ENCODE results near the gene LRRIQ4.
A peak's percentile ranks its signal among the peaks of the same experiment; 100 is the strongest.

Gene LRRIQ4

GRCh38 chr3:169857811-169858210 is 45.1 kb downstream of the LRRIQ4 start:
- DNase-seq (ENCODE audit: low spot score): no peak

GRCh38 chr3:169861871-169862270 is 49.2 kb downstream of the LRRIQ4 start:
- DNase-seq (ENCODE audit: low spot score): no peak

DNA sequence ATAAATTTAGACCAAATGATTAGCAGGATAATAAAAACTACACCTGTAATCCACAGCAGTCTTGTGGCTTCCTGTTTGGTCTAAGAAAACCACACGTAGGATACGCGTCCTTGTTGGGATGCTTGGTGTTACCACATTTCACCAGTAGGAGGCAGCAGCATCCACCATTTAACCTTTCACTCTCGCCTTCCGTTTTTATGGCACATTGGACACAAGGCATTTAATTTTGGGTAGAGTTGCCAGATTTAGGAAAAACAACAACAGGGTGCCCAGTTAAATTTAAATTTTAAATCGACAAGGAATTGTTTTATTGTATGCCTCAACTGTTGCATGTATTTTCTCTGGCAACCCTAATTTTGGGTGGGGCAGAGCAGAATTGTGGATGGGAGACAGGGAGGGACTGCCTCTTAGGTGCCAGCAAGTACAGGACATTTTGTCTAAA is 50.8 kb downstream of the LRRIQ4 start:
- peak; percentile 64 for DNase-seq (ENCODE audit: low spot score)

DNA sequence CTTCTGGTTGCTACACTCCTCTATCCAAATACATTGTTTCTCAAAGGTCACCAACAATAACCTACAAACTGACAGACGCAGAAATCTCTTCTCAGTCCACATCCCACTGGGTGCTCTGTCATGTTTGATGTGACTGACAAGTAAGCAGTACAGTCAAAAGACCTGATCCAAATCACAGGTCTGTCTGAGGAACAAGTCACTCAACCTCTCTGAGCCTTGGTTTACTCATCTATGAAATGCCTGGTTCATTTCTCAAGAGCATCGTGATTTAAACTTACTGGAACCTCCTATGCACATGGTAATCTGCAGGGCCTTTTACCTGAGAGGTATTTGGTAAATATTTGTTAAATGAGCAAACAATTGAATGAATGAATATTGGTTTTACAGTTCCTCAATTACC is 51.6 kb downstream of the LRRIQ4 start:
- no peak for DNase-seq (ENCODE audit: low spot score)

- no peak for DNase-seq (ENCODE audit: low spot score)
These were observed 52.6 kb downstream of the LRRIQ4 start for GRCh38 chr3:169865176-169865767.

GRCh38 chr3:169867584-169868210 is 55.0 kb downstream of the LRRIQ4 start:
- DNase-seq (ENCODE audit: low spot score): no peak

GRCh38 chr3:169868369-169868768 is 55.7 kb downstream of the LRRIQ4 start:
- DNase-seq (ENCODE audit: low spot score): no peak

DNA sequence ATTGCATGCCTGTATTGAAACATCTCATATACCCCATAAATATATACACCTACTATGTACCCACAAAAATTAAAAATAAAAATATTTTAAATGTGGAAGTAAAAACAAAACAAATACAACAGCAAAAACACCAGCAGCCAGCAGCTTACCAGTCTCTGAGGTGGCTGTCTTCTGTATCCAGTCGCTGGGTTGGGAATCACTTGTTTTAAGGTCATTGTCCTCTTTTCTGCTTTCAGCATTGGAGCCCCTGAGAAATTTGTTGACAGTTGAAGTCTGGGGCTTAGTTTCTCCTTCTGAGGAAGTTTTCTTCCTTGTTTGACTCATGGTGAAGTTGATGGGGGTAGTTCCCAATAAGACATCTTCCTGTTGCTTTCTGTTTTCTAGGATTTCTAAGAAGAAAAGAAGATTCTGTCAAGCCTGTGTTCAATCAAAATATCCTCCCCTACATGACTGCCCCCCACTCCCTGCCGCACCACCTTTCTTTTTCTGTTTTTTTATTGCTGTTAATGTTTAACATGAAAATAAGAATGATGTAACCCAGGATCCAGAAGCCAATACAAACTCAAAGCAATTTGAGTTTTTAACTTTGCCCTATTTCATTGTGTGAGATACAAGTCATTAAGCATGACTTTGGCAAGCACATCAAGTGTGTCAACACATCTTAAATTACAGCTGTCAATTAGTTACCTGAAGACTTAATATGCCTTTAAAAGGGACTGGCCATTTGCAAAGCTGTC is 57.0 kb downstream of the LRRIQ4 start, which contains the start of gene LRRC31:
Gene LRRC31 (minus strand): TSS at position 452 of the 737 bp plus-strand sequence. CDS start 128 bp downstream, at position 324.
- no peak for DNase-seq (ENCODE audit: low spot score)

- no peak for DNase-seq (ENCODE audit: low spot score)
These were observed 58.6 kb downstream of the LRRIQ4 start for GRCh38 chr3:169871129-169871886.

DNA sequence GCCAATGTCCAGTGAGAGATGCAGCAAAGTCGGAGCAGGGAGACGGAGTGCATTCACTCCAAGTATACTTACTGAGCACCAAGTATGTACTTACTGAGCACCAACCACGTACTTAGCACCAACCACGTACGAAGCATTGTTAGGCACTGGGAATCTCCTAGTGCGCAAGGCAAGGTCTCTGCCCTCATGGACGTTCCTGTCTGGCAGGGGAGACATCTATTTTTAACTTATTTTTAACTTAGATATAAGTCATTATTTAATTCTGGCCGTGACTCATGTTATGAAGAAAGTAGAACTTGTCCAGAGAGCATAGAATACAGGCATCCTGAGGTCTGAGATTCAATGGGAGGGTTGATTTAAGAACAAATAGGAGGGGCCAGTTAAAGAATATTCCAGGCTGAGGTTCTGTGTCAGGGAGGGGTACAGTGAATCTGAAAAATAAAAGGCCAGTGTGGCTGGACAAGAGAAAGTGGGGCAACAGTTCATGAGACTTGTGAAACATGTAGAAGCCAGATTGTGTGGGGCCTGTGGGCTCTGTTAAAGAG is 66.4 kb downstream of the LRRIQ4 start:
- DNase-seq (ENCODE audit: low spot score): no peak

DNA sequence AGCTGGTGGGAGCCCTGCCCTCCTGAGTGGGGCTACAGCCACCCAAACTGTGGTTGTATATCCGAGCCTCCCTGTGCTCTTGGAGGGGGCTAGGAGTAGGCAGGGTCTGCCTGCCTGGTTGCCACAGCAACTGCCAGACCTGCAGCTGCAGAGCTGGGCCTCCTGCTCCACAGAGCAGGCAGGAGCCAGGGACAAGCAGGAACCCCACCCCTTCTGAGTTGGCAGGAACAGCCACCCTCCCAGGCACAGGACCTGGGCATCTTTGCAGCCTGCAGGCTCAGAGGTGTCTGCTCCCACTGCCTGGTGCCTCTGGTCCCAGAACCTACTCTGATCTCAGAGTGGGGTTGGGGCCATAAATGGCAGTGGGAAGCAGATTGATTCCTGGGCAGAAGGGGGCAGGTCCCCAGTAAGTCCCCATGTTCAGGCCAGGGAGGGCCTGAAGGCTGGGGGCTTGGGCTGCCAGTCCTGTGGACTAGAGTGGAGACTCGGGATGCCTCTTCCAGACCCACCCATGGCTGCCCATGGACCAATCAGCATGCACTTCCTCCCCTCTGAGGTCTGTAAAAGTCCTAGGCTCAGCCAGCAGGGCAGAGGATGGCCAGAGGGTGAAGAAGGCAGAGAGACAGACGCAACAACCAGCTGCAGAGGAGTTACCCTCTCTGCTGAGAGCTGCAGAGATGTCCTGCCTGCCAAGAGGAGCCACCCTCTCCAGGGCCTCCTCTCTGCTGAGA is 67.3 kb downstream of the LRRIQ4 start:
- no peak for DNase-seq (ENCODE audit: low spot score)

DNA sequence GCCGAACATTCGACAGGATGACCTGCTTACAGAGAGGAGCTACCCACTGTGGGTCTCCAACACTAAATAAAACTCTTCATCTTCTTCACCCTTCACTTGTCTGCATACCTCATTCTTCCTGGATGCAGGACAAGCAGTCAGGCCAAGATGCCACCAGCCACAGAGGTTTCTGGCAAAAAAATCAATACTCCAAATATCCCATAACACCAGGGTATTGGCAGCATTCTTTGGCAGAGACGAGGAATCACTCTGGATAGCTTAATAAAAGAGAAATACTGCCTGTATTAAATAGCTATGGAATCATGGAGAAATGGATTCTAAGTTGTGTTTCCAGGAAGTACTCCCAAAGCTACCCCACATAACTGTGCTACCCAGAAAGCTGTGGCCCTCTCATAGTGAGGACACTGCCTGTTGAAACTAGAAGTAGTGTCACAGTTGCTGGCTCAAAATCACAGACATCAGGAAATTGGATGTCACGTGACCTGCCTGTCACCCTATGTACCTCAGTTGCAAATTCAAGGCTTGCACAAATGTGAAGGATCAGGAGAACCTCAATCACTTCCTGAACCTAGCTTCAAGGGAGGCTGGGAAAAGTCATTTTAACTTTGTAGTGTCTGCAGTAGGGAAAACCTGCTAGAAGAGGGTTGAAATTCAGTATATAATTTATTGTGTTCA is 68.0 kb downstream of the LRRIQ4 start:
- no peak for DNase-seq (ENCODE audit: low spot score)

DNA sequence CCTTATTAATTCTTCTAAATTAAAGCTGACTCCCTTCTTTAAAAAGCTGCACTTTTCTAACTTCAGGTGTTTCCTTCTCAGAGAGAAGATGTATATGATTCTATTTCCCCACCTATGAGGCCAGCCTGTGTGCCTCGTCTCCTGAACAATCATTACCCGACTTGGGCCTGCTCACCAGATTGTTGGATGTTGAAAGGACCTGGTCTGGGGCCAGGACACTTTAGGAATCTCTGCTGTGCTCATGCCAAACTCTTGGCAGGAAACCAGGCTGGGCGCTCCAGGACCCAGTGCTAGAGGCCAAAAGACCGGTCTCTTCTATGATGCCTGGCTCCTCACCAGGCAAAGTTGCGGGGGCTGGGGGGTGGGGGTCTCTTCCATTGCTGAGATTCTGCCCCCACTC is 74.0 kb downstream of the LRRIQ4 start:
- DNase-seq (ENCODE audit: low spot score): no peak
